GM23338 (cell line): ENCODE results near the gene CLTA. TPM values are rescaled to one million over a fixed set of nuclear protein-coding genes. Genes with fewer than 3 reads are reported as not detected.

Source experiments
- CREB1 ChIP-seq: fragments of 250-450 bp; sonication (Bioruptor Pico); IDR thresholded peaks from 2 replicates; pipeline ENCODE4 v1.5.0; 2020; ENCODE audit warnings: low read depth, mild to moderate bottlenecking, moderate library complexity
- EZH2phosphoT487 ChIP-seq: fragments of 200-600 bp; sonication (generic); IDR thresholded peaks from one replicate; pipeline ENCODE4 v1.8.1; 2018; ENCODE audit warnings: antibody characterized with exemption; ENCODE audit not compliant: unreplicated experiment
- JUNB ChIP-seq: IDR thresholded peaks from one replicate; pipeline ENCODE4 v1.6.1; 2016; ENCODE audit warnings: antibody characterized with exemption; ENCODE audit not compliant: unreplicated experiment
- NANOG ChIP-seq: IDR thresholded peaks from 2 replicates; pipeline ENCODE4 v1.6.1; 2016; ENCODE audit warnings: antibody characterized with exemption, borderline replicate concordance
- POLR2AphosphoS5 ChIP-seq: IDR thresholded peaks from 2 replicates; pipeline ENCODE4 v1.6.1; 2016; ENCODE audit warnings: antibody characterized with exemption, low read depth
- STAT1 ChIP-seq: IDR thresholded peaks from one replicate; pipeline ENCODE4 v1.6.1; 2016; ENCODE audit warnings: antibody characterized with exemption; ENCODE audit not compliant: unreplicated experiment
- ZNF331 ChIP-seq: fragments of 250-450 bp; sonication (Bioruptor Pico); IDR thresholded peaks from 2 replicates; pipeline ENCODE4 v1.5.0; 2020; ENCODE audit warnings: low read depth, mild to moderate bottlenecking, moderate library complexity
- ZNF462 ChIP-seq: fragments of 250-450 bp; sonication (Bioruptor Pico); IDR thresholded peaks from 2 replicates; pipeline ENCODE4 v1.5.0; 2020; ENCODE audit warnings: mild to moderate bottlenecking, moderate library complexity
- polyA plus RNA-seq: library from polyadenylated mRNA; unstranded; fragments of >200 nt; fragmentation: Nextera tagmentation; extraction: Ambion mirVana; gene quantifications from 2 replicates; pipeline ENCODE4 v1.2.1, GENCODE V29; 2016
- total RNA-seq: library from RNA; depleted of rRNA; stranded (reverse); fragments of >200 nt; shearing (Covaris generic); gene quantifications from 2 replicates; pipeline ENCODE4 v1.2.3, GENCODE V29; 2014
- TF ChIP-seq, protein P1 (sequence below): IDR thresholded peaks from one replicate; pipeline ENCODE4 v1.6.1; 2018; ENCODE audit warnings: antibody characterized with exemption; ENCODE audit not compliant: unreplicated experiment
- TF ChIP-seq, protein P2 (sequence below): IDR thresholded peaks from 2 replicates; pipeline ENCODE4 v1.6.1; 2016; ENCODE audit warnings: antibody characterized with exemption

The CLTA gene
- total and polyA plus RNA-seq, 2 experiments from 2014 or later, result 223 to 259 TPM

DNA sequence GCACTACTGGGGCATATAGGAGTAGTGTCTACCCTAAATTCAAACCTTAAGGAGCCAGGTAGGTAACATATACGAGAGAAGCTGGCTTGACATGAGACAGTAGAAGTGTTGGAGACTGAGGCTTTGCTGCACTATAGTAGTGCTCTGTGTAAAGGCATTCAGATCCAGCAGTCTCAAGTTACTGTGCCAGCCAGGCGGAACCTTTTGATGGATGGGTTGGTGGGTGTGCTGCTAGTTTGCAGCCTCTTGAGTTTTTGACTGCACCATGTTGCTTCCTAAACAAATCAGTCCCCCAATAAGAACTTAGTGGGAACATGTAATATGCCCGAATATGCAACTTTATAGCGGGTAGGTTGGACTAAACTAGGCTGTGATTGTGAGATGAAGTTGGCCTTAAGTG, 1.5 kb downstream of the CLTA start (continued):
- TF ChIP-seq ZNF462 (CRISPR knock-in tag), result no peak
- TF ChIP-seq NANOG, result no peak
- no peak for TF ChIP-seq JUNB
- no peak for TF ChIP-seq EZH2phosphoT487
- no peak for TF ChIP-seq POLR2AphosphoS5
- TF ChIP-seq, protein P1, sequence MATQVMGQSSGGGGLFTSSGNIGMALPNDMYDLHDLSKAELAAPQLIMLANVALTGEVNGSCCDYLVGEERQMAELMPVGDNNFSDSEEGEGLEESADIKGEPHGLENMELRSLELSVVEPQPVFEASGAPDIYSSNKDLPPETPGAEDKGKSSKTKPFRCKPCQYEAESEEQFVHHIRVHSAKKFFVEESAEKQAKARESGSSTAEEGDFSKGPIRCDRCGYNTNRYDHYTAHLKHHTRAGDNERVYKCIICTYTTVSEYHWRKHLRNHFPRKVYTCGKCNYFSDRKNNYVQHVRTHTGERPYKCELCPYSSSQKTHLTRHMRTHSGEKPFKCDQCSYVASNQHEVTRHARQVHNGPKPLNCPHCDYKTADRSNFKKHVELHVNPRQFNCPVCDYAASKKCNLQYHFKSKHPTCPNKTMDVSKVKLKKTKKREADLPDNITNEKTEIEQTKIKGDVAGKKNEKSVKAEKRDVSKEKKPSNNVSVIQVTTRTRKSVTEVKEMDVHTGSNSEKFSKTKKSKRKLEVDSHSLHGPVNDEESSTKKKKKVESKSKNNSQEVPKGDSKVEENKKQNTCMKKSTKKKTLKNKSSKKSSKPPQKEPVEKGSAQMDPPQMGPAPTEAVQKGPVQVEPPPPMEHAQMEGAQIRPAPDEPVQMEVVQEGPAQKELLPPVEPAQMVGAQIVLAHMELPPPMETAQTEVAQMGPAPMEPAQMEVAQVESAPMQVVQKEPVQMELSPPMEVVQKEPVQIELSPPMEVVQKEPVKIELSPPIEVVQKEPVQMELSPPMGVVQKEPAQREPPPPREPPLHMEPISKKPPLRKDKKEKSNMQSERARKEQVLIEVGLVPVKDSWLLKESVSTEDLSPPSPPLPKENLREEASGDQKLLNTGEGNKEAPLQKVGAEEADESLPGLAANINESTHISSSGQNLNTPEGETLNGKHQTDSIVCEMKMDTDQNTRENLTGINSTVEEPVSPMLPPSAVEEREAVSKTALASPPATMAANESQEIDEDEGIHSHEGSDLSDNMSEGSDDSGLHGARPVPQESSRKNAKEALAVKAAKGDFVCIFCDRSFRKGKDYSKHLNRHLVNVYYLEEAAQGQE, result no peak
- TF ChIP-seq ZNF331 (CRISPR knock-in tag), result no peak
- TF ChIP-seq STAT1, result no peak
- TF ChIP-seq, protein P2, sequence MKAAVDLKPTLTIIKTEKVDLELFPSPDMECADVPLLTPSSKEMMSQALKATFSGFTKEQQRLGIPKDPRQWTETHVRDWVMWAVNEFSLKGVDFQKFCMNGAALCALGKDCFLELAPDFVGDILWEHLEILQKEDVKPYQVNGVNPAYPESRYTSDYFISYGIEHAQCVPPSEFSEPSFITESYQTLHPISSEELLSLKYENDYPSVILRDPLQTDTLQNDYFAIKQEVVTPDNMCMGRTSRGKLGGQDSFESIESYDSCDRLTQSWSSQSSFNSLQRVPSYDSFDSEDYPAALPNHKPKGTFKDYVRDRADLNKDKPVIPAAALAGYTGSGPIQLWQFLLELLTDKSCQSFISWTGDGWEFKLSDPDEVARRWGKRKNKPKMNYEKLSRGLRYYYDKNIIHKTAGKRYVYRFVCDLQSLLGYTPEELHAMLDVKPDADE, result no peak
- TF ChIP-seq CREB1 (CRISPR knock-in tag), result no peak
